ENCODE measurements around the gene ANAPC5.

Gene ANAPC5

DNA sequence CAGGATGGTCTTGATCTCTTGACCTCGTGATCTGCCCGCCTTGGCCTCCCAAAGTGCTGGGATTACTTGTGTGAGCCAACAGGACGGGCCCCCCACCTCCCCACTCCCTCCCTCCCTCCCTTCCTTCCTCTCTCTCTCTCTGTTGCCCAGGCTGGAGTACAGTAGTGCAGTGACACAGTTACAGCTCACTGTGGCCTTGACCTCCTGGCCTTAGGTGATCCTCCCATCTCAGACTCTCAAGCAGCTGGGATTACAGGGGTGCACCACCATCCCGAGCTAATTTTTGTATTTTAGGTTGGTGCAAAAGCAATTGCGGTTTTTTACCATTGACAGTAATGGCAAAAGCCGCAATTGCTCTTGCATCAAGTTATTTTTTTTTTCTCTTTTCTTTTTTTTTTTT, 19.2 kb upstream of the ANAPC5 start:
- DNase-seq (ENCODE audit: low spot score): no peak

DNA sequence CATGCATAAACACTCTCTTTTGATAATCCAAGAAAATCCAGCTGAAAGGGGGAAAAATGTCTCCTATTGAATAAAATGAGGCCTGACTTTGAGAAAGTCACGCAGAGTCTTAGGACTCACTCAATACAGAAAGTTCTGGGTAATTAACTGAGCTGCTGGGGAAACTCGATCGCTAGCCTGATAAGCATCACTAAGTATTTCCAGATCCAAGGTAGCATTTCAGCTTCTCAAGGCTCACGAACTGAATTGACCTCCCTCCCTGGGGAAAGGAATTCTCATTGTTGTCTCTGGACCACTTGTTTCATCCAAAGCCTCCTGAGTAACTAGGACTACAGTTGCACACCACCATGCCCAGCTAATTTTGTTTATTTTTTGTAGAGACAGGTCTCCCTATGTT, 13.8 kb upstream of the ANAPC5 start:
- no peak for DNase-seq (ENCODE audit: low spot score)

DNA sequence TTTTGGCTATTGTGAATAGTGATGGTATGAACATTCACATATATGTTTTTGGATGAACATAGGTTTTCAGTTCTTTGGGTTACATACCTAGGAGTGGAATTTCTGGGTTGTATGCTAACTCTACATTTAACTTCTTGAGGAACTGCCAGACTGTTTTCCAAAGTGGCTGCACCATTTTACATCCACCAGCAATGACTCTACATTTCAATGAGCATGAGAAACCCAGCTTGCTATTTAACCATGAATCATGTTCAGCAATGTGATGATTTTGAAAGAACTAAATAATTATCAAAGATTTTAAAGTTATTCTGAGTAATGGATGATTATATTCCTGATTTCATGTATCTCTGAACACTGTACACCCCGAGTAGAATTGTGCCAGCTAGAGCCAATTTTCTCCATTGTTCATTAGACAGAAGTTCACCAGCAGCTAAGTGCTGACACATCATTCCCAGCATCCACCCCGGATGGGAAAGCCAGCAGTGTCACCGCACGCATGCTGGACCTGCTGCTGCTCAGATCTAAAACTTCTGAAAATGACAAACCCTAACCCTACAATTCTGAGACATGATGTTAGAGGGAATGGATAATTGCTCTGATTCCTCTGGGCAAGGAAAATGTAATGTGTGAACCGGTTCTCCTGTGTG, 13.3 kb upstream of the ANAPC5 start:
- no peak for DNase-seq (ENCODE audit: low spot score)

DNA sequence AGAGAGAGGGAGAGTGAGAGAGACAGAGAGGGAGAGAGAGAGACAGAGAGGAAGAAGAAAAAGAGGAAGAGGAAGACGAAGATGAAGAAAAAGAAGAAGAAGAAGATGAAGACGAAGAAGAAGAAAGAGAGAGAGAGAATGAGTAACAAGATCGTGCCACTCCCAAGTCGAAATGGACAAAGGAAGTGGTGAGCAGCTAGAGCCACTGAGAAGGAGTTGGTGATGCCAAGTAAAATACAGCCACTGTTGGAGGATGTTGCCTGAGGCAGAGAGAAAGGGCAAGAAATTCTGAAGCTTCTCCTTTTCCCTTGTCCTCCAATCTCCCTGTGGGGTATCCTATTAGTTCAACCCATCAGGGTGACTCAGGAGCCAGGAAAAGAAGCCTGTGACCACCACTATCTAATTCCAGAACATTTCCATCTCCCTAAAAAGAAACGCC, 12.5 kb upstream of the ANAPC5 start:
- DNase-seq (ENCODE audit: low spot score): no peak

DNA sequence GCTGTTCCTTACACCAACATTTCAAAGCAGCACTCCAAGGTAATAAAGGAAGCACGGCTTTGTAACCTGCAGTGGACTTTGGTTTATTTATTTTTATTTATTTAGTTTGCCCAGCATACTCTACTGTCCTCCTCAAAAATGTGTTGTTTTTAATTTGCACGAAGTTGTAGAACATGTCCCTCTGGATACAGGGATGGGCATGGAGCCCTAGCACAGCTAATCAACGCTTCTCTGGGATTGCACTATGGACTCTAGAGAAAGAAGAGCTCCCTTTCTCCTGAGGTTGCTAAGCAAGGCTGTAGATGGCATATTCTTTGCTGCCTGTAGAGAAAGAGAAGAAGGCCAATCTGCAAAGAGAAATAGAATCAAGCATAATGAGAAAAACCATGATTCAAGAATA, 5.9 kb upstream of the ANAPC5 start:
- DNase-seq (ENCODE audit: low spot score): no peak

DNA sequence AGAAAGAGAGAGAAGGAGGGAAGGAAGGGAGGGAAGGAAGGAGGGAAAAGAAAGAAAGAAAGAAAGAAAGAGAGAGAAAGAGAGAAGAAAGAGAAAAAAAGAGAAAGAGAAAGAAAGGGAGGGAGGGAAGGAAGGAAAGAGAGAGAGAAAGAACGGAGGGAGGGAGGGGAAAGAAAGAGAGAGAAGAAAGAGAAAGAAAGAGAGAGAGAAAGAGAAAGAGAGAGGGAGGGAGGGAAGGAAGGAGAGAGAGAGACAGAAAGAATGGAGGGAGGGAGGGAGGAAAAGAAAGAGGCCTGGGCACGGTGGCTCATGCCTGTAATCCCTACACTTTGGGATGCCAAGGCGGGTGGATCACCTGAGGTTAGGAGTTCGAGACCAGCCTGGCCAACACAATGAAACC, 5.1 kb upstream of the ANAPC5 start:
- DNase-seq (ENCODE audit: low spot score): no peak

DNA sequence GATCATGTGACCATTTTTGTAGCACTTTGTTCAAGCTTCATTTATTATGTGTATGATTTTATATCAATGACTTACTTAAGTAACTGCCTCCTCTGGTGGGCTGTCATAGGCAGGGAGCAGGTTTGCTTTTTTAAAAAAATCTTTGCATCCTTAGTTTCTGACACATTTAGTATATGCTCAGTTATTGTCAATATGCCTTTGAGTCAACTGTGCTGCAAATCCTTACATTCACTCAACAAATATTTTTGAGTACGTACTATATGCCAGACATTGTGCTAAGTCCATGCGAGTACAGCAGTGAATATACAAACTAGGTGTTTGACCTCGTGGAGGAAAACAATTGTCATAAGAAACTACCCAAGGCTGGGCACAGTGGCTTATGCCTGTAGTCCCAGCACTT, 4.4 kb upstream of the ANAPC5 start:
- no peak for DNase-seq (ENCODE audit: low spot score)

DNA sequence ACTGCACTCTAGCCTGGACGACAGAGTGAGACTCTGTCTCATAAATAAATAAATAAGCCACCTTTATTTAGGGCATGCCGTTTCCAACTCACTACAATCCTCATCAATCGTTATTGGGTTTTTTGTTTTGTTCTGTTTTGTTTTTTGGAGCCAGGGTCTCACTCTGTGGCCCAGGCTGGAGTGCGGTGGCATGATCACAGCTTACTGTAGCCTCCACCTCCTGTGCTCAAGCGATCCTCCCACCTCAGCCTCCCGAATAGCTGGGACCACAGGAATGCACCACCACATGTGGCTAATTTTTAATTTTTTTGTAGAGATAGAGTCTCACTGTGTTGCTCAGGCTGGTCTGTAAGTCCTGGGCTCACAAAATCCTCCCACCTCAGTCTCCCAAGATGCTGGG, 3.6 kb upstream of the ANAPC5 start:
- DNase-seq (ENCODE audit: low spot score): no peak

DNA sequence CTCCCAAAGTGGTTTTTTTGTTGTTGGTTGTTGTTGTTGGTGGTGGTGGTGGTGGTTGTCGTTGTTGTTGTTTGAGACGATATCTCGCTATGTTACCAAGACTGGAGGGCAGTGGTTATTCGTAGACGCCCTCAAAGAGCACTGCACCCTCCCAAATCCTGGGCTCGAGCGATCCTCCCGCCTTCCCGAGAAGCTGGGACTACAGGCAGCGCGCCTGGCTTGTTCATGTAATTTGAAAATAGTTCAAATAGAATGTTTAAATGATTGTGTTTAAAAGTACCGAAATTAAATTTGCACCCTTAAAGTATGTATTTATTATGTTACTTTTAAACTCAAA, 439 bp upstream of the ANAPC5 start:
- no peak for DNase-seq (ENCODE audit: low spot score)

DNA sequence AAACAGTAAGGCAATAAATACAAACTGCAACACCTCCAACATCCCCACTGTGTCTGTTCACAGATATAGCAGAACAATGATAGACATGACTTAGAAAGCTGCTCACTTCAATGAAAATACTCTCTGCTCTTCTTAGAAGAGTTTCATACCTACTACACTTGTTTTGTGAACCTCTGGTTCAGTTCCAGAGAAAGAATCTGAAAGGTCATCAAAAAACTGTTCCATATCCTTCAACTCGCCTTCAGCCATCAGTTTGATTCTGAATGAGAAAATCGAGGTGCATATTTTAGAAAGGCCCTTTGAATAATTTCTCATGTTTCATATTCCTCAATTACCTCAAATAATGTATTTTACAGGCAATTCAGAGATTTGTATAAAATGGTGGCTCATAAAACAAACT, 5.5 kb downstream of the ANAPC5 start:
- no peak for DNase-seq (ENCODE audit: low spot score)

DNA sequence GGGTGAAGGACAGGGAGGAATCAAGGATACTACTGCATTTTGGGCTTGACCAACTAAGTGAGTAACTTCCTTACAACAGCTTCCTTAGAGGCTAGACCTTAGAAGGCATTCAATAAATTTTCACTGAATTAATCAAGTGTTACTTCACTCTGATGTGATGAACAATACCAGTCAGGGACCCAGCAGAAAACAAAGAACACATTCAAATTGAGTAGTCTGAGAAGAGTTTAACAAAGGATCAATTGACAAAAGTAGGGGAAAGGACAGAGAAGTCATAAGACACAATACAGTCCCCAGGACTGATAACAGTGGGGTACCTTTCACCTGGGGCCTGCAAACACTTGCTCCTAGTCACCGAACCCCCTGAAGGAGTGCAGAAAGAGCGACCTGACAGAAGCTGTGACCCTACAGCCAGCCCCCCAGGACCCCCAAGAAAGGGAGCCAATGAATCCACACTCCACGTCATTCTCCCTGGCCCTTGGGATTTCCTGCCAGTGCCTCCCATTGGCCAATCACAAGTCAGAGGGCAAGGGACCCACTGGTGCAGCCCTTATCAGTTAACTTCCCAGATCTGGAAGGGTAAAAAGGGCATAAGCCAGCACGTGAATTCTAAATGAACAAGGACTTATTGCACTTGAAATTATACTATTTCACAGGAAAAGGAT, 6.9 kb downstream of the ANAPC5 start:
- DNase-seq (ENCODE audit: low spot score): no peak

DNA sequence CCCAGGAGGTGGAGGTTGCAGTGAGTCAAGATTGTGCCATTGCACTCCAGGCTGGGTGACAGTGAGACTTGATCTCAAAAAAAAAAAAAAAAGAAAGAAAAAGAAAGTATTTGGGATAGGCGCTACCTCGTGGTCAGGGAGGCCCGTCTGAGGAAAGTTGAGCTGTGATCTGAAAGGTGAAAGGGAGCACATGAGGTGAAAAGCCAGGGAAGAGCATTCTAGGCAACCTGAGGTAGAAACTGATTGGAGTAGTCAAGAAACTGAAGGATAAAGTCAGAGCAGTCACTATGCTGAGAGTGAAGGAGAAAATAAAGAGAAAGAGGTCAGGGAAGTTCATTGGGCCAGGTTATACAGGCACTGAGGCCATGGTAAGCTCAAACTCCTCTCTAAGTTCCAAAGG, 7.7 kb downstream of the ANAPC5 start:
- DNase-seq (ENCODE audit: low spot score): no peak

DNA sequence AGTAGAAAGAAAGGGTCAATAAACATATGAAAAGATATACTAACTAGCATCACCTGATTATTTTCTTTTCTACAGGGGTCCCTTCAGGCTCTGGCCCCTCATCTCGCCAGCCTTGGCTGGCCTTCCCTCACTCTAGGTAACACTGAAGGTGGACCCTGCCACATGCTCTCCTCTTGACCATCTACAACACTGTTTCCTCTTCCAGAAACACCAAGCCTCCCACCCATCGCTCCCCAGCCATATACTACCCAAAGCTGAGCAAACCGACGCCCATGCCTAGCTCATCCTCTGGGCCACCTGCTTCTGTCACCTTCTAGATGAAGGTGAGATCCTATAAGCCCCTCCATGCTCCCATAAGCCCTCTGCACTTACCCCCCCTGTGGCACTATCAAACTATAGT, 14.8 kb downstream of the ANAPC5 start:
- no peak for DNase-seq (ENCODE audit: low spot score)

DNA sequence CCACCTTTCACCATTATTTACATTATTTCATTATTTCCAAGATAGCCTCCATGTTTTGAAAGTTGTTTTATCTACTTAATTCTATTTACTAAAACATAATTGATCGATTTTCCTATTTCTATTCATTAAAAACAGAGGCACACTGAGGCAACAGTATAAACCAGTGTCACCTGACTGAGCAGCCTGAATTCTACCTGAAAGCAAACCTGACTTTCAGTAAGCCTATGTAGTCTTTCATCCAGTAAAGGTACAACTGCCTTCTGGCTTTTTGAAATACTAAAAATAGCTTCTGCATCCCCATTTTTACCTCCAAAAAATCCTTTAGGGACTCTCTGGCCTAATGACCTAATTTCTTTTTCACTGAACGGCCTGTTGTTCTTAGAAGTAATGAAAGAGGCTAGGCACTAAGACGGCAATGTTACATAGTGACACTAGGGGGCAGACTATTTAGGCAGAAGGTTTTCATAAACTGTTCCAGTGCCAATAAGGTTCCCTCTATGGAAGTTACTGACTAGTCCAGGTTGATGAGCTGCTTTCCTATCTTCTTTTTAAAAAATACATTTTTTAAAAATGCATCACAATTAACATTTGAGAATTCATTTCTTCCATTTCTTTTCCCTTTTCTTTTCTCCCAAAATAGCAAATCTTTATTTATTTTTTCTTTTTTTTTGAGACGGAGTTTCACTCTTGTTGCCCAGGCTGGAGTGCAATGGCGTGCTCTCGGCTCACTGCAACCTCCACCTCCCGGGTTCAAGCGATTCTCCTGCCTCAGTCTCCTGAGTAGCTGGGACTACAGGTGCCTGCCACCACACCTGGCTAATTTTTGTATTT, 17.5 kb downstream of the ANAPC5 start:
- peak; percentile 66 for DNase-seq (ENCODE audit: low spot score)

DNA sequence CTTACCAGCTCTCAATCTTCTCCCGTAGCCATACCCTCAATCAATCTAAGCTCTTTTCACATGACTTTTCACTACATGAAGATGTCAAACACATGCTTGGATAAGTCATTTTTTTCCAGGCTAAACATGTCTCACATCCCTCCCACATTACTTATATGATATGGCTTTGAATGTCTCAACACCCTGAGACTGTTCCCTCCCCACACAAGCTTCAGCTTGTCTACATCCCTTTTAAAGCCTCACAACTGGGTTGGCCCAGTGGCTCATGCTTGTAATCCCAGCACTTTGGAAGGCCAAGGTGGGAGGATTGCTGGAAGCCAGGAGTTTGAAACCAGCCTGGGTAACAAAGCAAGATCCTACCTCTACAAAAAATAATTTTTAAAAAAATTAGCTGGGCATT, 18.5 kb downstream of the ANAPC5 start:
- no peak for DNase-seq (ENCODE audit: low spot score)

DNA sequence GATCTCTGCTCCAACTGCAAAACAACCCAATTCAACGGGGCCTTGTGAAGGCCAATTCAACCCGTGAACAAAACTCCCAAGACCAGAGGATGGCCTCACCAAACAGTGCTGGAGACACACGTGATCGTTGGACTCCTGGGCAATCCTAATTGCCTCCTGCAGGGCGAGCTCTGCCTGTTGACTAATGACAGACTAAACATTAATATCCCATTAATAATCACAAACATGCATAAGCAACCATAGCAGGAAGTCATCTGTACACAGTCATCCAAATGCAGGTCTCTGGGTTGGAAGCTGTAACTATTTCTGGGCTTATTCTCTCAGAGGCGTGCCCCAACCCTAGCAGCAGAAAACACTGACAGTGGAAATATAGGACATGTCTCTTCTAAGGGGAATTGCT, 21.0 kb downstream of the ANAPC5 start:
- no peak for DNase-seq (ENCODE audit: low spot score)

DNA sequence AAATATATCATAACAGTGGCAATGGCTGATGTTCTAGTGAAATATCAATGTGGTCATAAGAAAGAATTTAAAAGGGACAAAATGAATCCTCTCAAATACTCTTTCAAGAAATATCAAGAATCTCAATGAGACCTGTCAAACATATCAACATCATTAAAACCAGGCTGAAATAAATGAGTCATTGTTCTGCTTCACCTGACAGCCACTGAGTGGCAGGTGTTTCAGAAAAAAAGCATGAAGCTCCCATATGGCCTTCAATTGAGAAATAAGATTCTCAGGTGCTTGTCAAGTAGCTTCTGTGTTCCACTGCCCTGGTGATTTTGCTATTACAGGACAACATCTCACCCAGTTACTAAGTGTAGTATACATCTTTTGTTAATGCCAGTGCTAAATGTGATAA, 21.5 kb downstream of the ANAPC5 start:
- DNase-seq (ENCODE audit: low spot score): no peak

DNA sequence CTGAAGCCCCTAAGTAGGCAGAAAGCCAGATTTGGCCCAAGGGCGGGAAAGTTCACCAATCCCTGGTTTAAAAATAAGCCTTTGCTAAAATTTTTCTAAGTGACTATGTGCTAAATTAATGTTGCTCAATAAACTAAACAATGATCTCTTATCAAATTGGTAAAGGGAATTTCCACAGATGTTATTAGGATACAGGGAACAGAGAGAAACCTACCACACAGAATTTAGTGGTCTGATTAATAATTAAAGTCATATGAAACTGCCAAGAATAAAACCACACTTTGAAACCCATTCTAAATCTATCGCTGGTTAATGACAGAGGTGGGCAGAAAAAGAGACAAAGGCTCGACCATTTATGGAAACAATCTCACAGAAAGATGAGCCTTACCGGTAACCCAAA, 22.0 kb downstream of the ANAPC5 start:
- no peak for DNase-seq (ENCODE audit: low spot score)

DNA sequence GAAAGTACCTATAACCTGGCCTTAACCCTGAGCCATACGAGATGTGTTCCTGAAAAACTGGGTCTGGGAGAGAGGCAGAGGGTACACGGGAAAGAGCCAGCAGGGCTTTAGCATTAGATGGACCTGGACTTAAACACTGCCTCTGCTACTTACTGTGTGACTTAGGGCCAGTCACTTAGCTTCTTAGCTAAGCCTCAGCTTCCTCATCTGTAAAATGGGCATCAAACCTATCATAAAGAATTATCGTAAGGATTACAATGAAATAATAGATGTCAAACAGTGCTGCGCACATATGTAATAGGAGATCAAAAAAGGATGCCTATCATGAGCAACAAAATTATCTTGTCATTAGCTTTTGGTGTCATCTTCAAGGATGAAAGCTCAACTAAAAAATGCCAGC, 23.6 kb downstream of the ANAPC5 start:
- DNase-seq (ENCODE audit: low spot score): no peak

DNA sequence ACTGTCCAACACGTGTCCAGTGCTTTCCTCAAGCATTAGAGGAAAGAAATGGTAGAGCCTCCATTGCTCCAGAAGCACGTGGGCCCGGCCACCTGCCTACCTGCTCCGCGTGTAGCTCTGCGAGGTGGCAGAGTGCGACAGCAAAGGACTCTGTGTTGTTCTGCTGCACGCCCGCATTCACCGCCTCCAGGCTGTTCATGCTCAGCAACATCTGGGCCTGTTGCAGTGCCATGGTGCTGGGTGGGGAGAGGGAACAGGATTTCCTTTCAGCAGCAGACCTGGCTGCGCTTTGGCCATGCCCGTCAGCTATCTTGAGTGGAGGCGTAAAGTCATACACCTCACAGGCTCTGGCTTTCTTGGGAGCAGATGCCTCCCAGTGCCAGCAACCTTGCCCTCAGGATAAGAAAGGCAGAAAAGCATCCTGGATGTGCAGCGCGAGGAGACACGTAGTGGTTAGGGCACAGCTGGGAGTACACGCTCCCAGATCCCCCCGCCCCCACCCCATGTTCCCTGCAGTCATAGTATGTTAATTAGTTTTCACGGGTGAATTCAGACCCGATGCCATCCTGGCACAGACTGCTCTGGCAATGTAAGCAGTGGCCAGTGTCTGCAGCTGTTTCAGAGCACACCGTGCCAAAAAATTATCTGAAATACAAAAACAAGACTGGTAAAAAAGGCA, 25.1 kb downstream of the ANAPC5 start:
- no peak for DNase-seq (ENCODE audit: low spot score)

DNA sequence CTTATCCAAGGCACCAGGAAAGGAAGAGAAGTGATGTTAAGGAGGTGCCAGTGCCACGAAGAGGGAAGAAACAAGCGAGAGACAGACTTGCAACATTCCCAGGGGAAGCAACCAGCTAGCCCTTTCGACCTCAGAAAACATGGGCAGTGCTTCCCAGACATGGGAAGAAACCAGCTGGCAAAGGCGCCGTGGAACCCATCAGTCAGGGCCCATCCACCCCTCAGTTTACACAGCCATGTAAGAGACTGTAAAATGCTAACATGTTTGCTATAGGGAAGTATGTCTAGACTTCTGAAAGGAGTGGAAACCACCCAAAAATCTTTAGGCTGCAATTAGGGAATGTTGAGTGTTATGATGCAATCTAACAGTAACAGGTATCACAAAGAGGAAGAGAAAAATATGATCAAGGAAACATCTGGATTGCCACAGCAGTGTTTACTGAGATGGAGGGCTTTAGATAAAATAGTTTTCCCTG, 26.3 kb downstream of the ANAPC5 start:
- DNase-seq (ENCODE audit: low spot score): no peak

DNA sequence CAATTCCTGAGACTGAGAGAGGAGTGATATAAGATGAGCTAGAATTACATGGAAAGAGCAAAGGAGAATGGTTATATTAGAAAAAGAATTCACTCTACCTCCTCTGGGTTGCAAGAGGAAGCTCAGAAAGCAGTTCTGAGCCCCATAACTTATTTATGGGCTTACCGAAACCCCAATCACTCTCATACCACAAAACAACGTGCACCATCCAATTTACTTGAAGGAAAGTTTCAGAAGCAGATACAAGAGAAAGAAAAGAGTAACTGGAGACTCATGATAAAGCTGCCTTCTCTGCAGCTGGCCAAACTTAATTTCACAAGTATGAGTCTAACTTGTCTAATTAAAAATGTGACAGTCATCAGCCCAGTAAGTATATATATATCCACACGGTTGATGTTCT, 28.3 kb downstream of the ANAPC5 start:
- DNase-seq (ENCODE audit: low spot score): no peak

DNA sequence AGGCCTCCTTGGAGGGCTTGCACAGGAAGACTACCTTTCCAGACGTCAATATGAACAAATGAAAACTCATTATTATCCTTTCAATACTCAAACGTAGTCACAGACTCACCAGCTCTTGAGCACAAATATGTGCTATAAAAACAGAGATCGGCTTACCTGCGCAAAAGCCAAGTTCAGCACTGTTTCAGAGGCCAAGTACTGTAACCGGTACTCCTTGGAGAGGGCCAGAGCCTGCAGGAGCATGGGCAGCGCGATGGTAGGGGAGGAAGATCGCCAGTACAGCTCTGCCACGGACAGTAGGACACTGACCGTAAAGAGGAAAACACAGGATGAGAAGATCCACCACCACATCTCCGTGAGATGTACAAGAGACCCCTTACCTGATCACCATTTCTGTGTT, 34.1 kb downstream of the ANAPC5 start:
- no peak for DNase-seq (ENCODE audit: low spot score)

All from CD4-positive, alpha-beta T cell treated with Interleukin-15 for 4 hours (primary cell).